Stimulated activated naive CD8-positive, alpha-beta T cell treated with anti-CD3 and anti-CD28 coated beads, Interleukin-15, Interleukin-2, amounts not matched to agents 100 ng/mL and 50 ng/mL, for 24 hours (primary cell): ENCODE measurements around the gene SPAG8.
A peak's percentile ranks its signal among the peaks of the same experiment; 100 is the strongest.

Experiments used
- H3K27ac Mint-ChIP-seq: one replicate; pipeline ENCODE4 v1.8.0; 2021; ENCODE audit warnings: mild to moderate bottlenecking, mixed read lengths
- H3K27me3 Mint-ChIP-seq: one replicate; pipeline ENCODE4 v1.8.0; 2021; ENCODE audit warnings: mixed read lengths
- H3K36me3 Mint-ChIP-seq: one replicate; pipeline ENCODE4 v1.8.0; 2021; ENCODE audit warnings: low read depth, mixed read lengths
- H3K4me1 Mint-ChIP-seq: one replicate; pipeline ENCODE4 v1.8.0; 2021; ENCODE audit warnings: low read depth, mixed read lengths
- H3K4me3 Mint-ChIP-seq: one replicate; pipeline ENCODE4 v1.8.0; 2021; ENCODE audit warnings: mild to moderate bottlenecking, mixed read lengths
- H3K9me3 Mint-ChIP-seq: one replicate; pipeline ENCODE4 v1.8.0; 2021; ENCODE audit warnings: mixed read lengths

Gene SPAG8

GRCh38 chr9:35844628-35845270 is 32.7 kb upstream of the SPAG8 start:
- H3K9me3 Mint-ChIP-seq: no peaks in the 10 kb centered on the region
- H3K27me3 Mint-ChIP-seq: no peaks in the 10 kb centered on the region
- H3K4me1 Mint-ChIP-seq: peaks cover 50% of the 10 kb centered on the region
- no peak overlapping the region for H3K4me3 Mint-ChIP-seq
- no peaks in the 10 kb centered on the region for H3K36me3 Mint-ChIP-seq
- H3K27ac Mint-ChIP-seq: no peak overlapping the region

GRCh38 chr9:35842795-35843194 is 30.7 kb upstream of the SPAG8 start:
- Mint-ChIP-seq H3K9me3 (no peaks in the 10 kb centered on the region), H3K27ac (no peak overlapping the region), H3K4me1 (peaks cover 39% of the 10 kb centered on the region), H3K27me3 (no peaks in the 10 kb centered on the region), H3K36me3 (no peaks in the 10 kb centered on the region), H3K4me3 (no peak overlapping the region)

GRCh38 chr9:35842020-35842745 is 30.1 kb upstream of the SPAG8 start:
- no peaks in the 10 kb centered on the region for H3K9me3 Mint-ChIP-seq
- no peaks in the 10 kb centered on the region for H3K27me3 Mint-ChIP-seq
- H3K36me3 Mint-ChIP-seq: no peaks in the 10 kb centered on the region
- H3K4me3 Mint-ChIP-seq: no peak overlapping the region
- peaks cover 32% of the 10 kb centered on the region for H3K4me1 Mint-ChIP-seq
- H3K27ac Mint-ChIP-seq: no peak overlapping the region

- Mint-ChIP-seq H3K4me1 (peaks cover 26% of the 10 kb centered on the region), H3K27ac (no peak overlapping the region), H3K27me3 (no peaks in the 10 kb centered on the region), H3K36me3 (no peaks in the 10 kb centered on the region), H3K4me3 (no peak overlapping the region), H3K9me3 (no peaks in the 10 kb centered on the region)
Observed at GRCh38 chr9:35841645-35841900, 29.5 kb upstream of the SPAG8 start.

- Mint-ChIP-seq H3K9me3 (no peaks in the 10 kb centered on the region), H3K4me1 (peaks cover 26% of the 10 kb centered on the region), H3K27ac (no peak overlapping the region), H3K27me3 (no peaks in the 10 kb centered on the region), H3K36me3 (no peaks in the 10 kb centered on the region), H3K4me3 (no peak overlapping the region)
Observed at GRCh38 chr9:35840881-35841644, 29.0 kb upstream of the SPAG8 start.

- Mint-ChIP-seq H3K36me3 (no peaks in the 10 kb centered on the region), H3K27ac (no peak overlapping the region), H3K27me3 (no peaks in the 10 kb centered on the region), H3K4me3 (no peak overlapping the region), H3K4me1 (peaks cover 16% of the 10 kb centered on the region), H3K9me3 (no peaks in the 10 kb centered on the region)
Observed at GRCh38 chr9:35839926-35840325, 27.9 kb upstream of the SPAG8 start.

- no peaks in the 10 kb centered on the region for H3K27me3 Mint-ChIP-seq
- no peaks in the 10 kb centered on the region for H3K36me3 Mint-ChIP-seq
- no peak overlapping the region for H3K4me3 Mint-ChIP-seq
- H3K27ac Mint-ChIP-seq: no peak overlapping the region
- H3K9me3 Mint-ChIP-seq: no peaks in the 10 kb centered on the region
- peaks cover 18% of the 10 kb centered on the region for H3K4me1 Mint-ChIP-seq
Observed at GRCh38 chr9:35836595-35836994, 24.5 kb upstream of the SPAG8 start.

- Mint-ChIP-seq H3K4me3 (no peak overlapping the region), H3K9me3 (no peaks in the 10 kb centered on the region), H3K36me3 (no peaks in the 10 kb centered on the region), H3K27ac (peak overlapping the region; percentile 11), H3K27me3 (no peaks in the 10 kb centered on the region), H3K4me1 (peaks cover 18% of the 10 kb centered on the region)
Observed at GRCh38 chr9:35835766-35836165, 23.7 kb upstream of the SPAG8 start.

- Mint-ChIP-seq H3K27ac (no peak overlapping the region), H3K9me3 (no peaks in the 10 kb centered on the region), H3K4me3 (no peak overlapping the region), H3K4me1 (peaks cover 17% of the 10 kb centered on the region), H3K27me3 (no peaks in the 10 kb centered on the region), H3K36me3 (no peaks in the 10 kb centered on the region)
Observed at GRCh38 chr9:35835216-35835632, 23.2 kb upstream of the SPAG8 start.

GRCh38 chr9:35834260-35835215 is 22.5 kb upstream of the SPAG8 start:
- H3K9me3 Mint-ChIP-seq: no peaks in the 10 kb centered on the region
- no peaks in the 10 kb centered on the region for H3K27me3 Mint-ChIP-seq
- no peak overlapping the region for H3K4me3 Mint-ChIP-seq
- no peaks in the 10 kb centered on the region for H3K36me3 Mint-ChIP-seq
- no peak overlapping the region for H3K27ac Mint-ChIP-seq
- H3K4me1 Mint-ChIP-seq: peaks cover 20% of the 10 kb centered on the region

GRCh38 chr9:35832814-35833213 is 20.8 kb upstream of the SPAG8 start:
- Mint-ChIP-seq H3K27me3 (no peaks in the 10 kb centered on the region), H3K9me3 (no peaks in the 10 kb centered on the region), H3K4me3 (no peak overlapping the region), H3K36me3 (no peaks in the 10 kb centered on the region), H3K27ac (no peak overlapping the region), H3K4me1 (peaks cover 31% of the 10 kb centered on the region)

GRCh38 chr9:35831040-35831439 is 19.0 kb upstream of the SPAG8 start:
- no peaks in the 10 kb centered on the region for H3K9me3 Mint-ChIP-seq
- H3K4me1 Mint-ChIP-seq: peaks cover 33% of the 10 kb centered on the region
- H3K4me3 Mint-ChIP-seq: no peak overlapping the region
- no peaks in the 10 kb centered on the region for H3K36me3 Mint-ChIP-seq
- H3K27me3 Mint-ChIP-seq: no peaks in the 10 kb centered on the region
- H3K27ac Mint-ChIP-seq: no peak overlapping the region

GRCh38 chr9:35829764-35830096 is 17.7 kb upstream of the SPAG8 start:
- H3K27ac Mint-ChIP-seq: peak overlapping the region; percentile 55
- peak overlapping the region; percentile 73 for H3K4me3 Mint-ChIP-seq
- no peaks in the 10 kb centered on the region for H3K9me3 Mint-ChIP-seq
- H3K36me3 Mint-ChIP-seq: no peaks in the 10 kb centered on the region
- H3K27me3 Mint-ChIP-seq: no peaks in the 10 kb centered on the region
- peaks cover 34% of the 10 kb centered on the region for H3K4me1 Mint-ChIP-seq

GRCh38 chr9:35829084-35829763 is 17.2 kb upstream of the SPAG8 start, which contains the start of gene TMEM8B:
Gene TMEM8B (plus strand): TSS chr9:35829228. CDS start chr9:35829448, 220 bp downstream.
- H3K4me1 Mint-ChIP-seq: peaks cover 30% of the 10 kb centered on the region
- H3K27me3 Mint-ChIP-seq: no peaks in the 10 kb centered on the region
- no peaks in the 10 kb centered on the region for H3K36me3 Mint-ChIP-seq
- peak within 1 kb of the TSS; percentile 91 for H3K27ac Mint-ChIP-seq
- H3K9me3 Mint-ChIP-seq: no peaks in the 10 kb centered on the region
- peak within 1 kb of the TSS; percentile 95 for H3K4me3 Mint-ChIP-seq
